ENCODE results near the gene SLC27A1. TPM values are rescaled to one million over a fixed set of nuclear protein-coding genes. Genes with fewer than 3 reads are reported as not detected.
A peak's percentile ranks its signal among the peaks of the same experiment; 100 is the strongest.

SLC27A1 gene
- total and polyA plus RNA-seq, 2 experiments from 2014 or later: 8.6 to 8.7 TPM

GRCh38 chr19:17424743-17425365 is 45.5 kb upstream of the SLC27A1 start:
- Histone ChIP-seq H3K79me2 (peaks cover 2% of the 10 kb centered on the region), H3K9me3 (ENCODE audit: low read depth) (no peaks in the 10 kb centered on the region), H3K36me3 (replicated peaks; ENCODE audit: insufficient read depth, low read depth) (no peaks in the 10 kb centered on the region), H3K27ac (no peak overlapping the region), H3K9me2 (replicated peaks; ENCODE audit: insufficient read depth) (no peaks in the 10 kb centered on the region), H3K4me2 (peak overlapping the region; percentile 71), H3K27me3 (no peaks in the 10 kb centered on the region), H3K4me3 (no peak overlapping the region), H4K20me1 (ENCODE audit: insufficient read depth, poor library complexity, severe bottlenecking) (no peaks in the 10 kb centered on the region), H2AFZ (no peak overlapping the region), H3K4me1 (ENCODE audit: insufficient read depth) (no peaks in the 10 kb centered on the region)
- DNase-seq (ENCODE audit: low spot score): peak; percentile 81
- TF ChIP-seq CTCF (IDR thresholded peaks at IDR 0.05; ENCODE audit: poor library complexity): peak; percentile 66
- no peak for TF ChIP-seq EZH2phosphoT487 (IDR thresholded peaks at IDR 0.05; ENCODE audit: low read depth, severe bottlenecking, unreplicated experiment)
- TF ChIP-seq EZH2 (IDR thresholded peaks at IDR 0.05; ENCODE audit: borderline replicate concordance): no peak
- WGBS (ENCODE audit: low lambda C conversion rate, missing lambda C conversion rate): 8% methylated on average over 16 of the region's 27 CpGs

- TF ChIP-seq CTCF (IDR thresholded peaks at IDR 0.05; ENCODE audit: poor library complexity) (no peak), EZH2phosphoT487 (IDR thresholded peaks at IDR 0.05; ENCODE audit: low read depth, severe bottlenecking, unreplicated experiment) (no peak), EZH2 (IDR thresholded peaks at IDR 0.05; ENCODE audit: borderline replicate concordance) (no peak)
- no peak overlapping the region for H3K4me2 ChIP-seq
Observed at GRCh38 chr19:17429641-17430113, 40.6 kb upstream of the SLC27A1 start.

GRCh38 chr19:17431417-17431816 is 38.9 kb upstream of the SLC27A1 start:
- no peak for DNase-seq (ENCODE audit: low spot score)
- WGBS (ENCODE audit: low lambda C conversion rate, missing lambda C conversion rate): 95% methylated on average over 7 of the region's 7 CpGs
- Histone ChIP-seq H4K20me1 (ENCODE audit: insufficient read depth, poor library complexity, severe bottlenecking) (no peaks in the 10 kb centered on the region), H3K4me1 (ENCODE audit: insufficient read depth) (no peaks in the 10 kb centered on the region), H2AFZ (no peak overlapping the region), H3K27ac (no peak overlapping the region), H3K79me2 (no peaks in the 10 kb centered on the region), H3K27me3 (no peaks in the 10 kb centered on the region), H3K4me3 (no peak overlapping the region), H3K9me3 (ENCODE audit: low read depth) (no peaks in the 10 kb centered on the region), H3K36me3 (replicated peaks; ENCODE audit: insufficient read depth, low read depth) (no peaks in the 10 kb centered on the region), H3K9me2 (replicated peaks; ENCODE audit: insufficient read depth) (no peaks in the 10 kb centered on the region), H3K4me2 (no peak overlapping the region)
- TF ChIP-seq EZH2 (IDR thresholded peaks at IDR 0.05; ENCODE audit: borderline replicate concordance) (no peak), EZH2phosphoT487 (IDR thresholded peaks at IDR 0.05; ENCODE audit: low read depth, severe bottlenecking, unreplicated experiment) (no peak), CTCF (IDR thresholded peaks at IDR 0.05; ENCODE audit: poor library complexity) (no peak)

More at GRCh38 chr19:17429641-17430113, 40.6 kb upstream of the SLC27A1 start:
- no peak overlapping the region for H3K27ac ChIP-seq
- H3K4me3 ChIP-seq: no peak overlapping the region
- H3K9me2 ChIP-seq (replicated peaks; ENCODE audit: insufficient read depth): no peaks in the 10 kb centered on the region
- no peaks in the 10 kb centered on the region for H3K27me3 ChIP-seq
- WGBS (ENCODE audit: low lambda C conversion rate, missing lambda C conversion rate): 89% methylated on average over 17 of the region's 17 CpGs
- H4K20me1 ChIP-seq (ENCODE audit: insufficient read depth, poor library complexity, severe bottlenecking): no peaks in the 10 kb centered on the region
- H3K79me2 ChIP-seq: no peaks in the 10 kb centered on the region
- H3K4me1 ChIP-seq (ENCODE audit: insufficient read depth): no peaks in the 10 kb centered on the region
- no peak overlapping the region for H2AFZ ChIP-seq
- no peaks in the 10 kb centered on the region for H3K36me3 ChIP-seq (replicated peaks; ENCODE audit: insufficient read depth, low read depth)
- DNase-seq (ENCODE audit: low spot score): no peak
- H3K9me3 ChIP-seq (ENCODE audit: low read depth): no peaks in the 10 kb centered on the region
